Endothelial cell of umbilical vein (primary cell): ENCODE measurements around the gene KARS1. TPM values are rescaled to one million over a fixed set of nuclear protein-coding genes. Genes with fewer than 3 reads are reported as not detected.

Source experiments
- BruUV-seq: library from RNA; stranded (reverse); fragments of 400-500 nt; replicated peaks from 2 replicates; lab custom pipeline; 2021; lab: Mats Ljungman, UMichigan
- CTCF ChIA-PET: fragments of 300-600, 350-600 bp; sonication (Branson Sonifier 250); formaldehyde crosslinking; loops from one replicate; lab custom pipeline; 2021; ENCODE audit warnings: antibody characterized with exemption, inconsistent platforms; lab: Charles Lee
- POLR2A ChIA-PET: fragments of 300-600, 350-600 bp; sonication (Branson Sonifier 250); formaldehyde crosslinking; loops from one replicate; lab custom pipeline; 2021; ENCODE audit warnings: antibody characterized with exemption, inconsistent platforms; lab: Charles Lee
- DNase-seq: peaks from one replicate; pipeline ENCODE4 v3.0.0-alpha.2; 2011; ENCODE audit warnings: low read depth, low spot score
- FAIRE-seq: peaks from 2 replicates; lab custom pipeline; 2011; peaks lifted over from hg19 to GRCh38; lab: Jason Lieb, UNC
- H2AFZ ChIP-seq: 2 replicates; pipeline ENCODE4 v1.6.0; 2012; ENCODE audit warnings: low read depth, low read length, control low read depth, inconsistent platforms
- H3K27ac ChIP-seq: 2 replicates; pipeline ENCODE4 v1.5.1; 2011; ENCODE audit warnings: low read depth, mild to moderate bottlenecking, control low read depth, low read length, moderate library complexity; ENCODE audit not compliant: insufficient read depth
- H3K27me3 ChIP-seq, 2 experiments: 2 replicates each; pipeline versions ENCODE4 v1.6.0 to v1.6.1; 2011; ENCODE audit warnings: low read length in 2 of 2, mixed read lengths in 1 of 2; ENCODE audit not compliant: control insufficient read depth in 2 of 2, insufficient read depth in 2 of 2
- H3K36me3 ChIP-seq, 2 experiments: 2 replicates in 1 of 2; 3 replicates in 1 of 2; pipeline ENCODE4 v1.5.1; 2011; ENCODE audit warnings: low read length in 2 of 2, mild to moderate bottlenecking in 1 of 2, moderate library complexity in 1 of 2; ENCODE audit not compliant: control insufficient read depth in 2 of 2, insufficient read depth in 2 of 2; ENCODE audit errors: extremely low read depth in 1 of 2
- H3K4me1 ChIP-seq: 3 replicates; pipeline ENCODE4 v1.5.1; 2011; ENCODE audit warnings: mild to moderate bottlenecking, low read length; ENCODE audit not compliant: control insufficient read depth, insufficient read depth; ENCODE audit errors: extremely low read depth
- H3K4me2 ChIP-seq: 2 replicates; pipeline ENCODE4 v1.6.1; 2011; ENCODE audit warnings: low read length, control low read depth, mixed read lengths; ENCODE audit not compliant: insufficient read depth
- H3K4me3 ChIP-seq, 3 experiments: fragments of 200-600 bp in 1 of 3; sonication (generic), shearing (Covaris generic) in 1 of 3; replicated peaks in 1 of 3; 2 replicates each; pipeline ENCODE4 v1.5.1; 2011 to 2016; ENCODE audit warnings: control low read depth in 3 of 3, low read length in 3 of 3, mild to moderate bottlenecking in 2 of 3, inconsistent platforms in 1 of 3, low read depth in 1 of 3, moderate library complexity in 1 of 3; ENCODE audit not compliant: insufficient read depth in 1 of 3
- H3K79me2 ChIP-seq: 2 replicates; pipeline ENCODE4 v1.6.0; 2012; ENCODE audit warnings: low read length, inconsistent platforms; ENCODE audit not compliant: control insufficient read depth, insufficient read depth
- H3K9ac ChIP-seq: replicated peaks from 2 replicates; pipeline ENCODE3; 2011; ENCODE audit warnings: low read length, control low read depth; ENCODE audit not compliant: insufficient read depth; ENCODE audit errors: extremely low read depth
- H3K9me1 ChIP-seq: replicated peaks from 3 replicates; pipeline ENCODE4 v1.6.0; 2011; ENCODE audit warnings: mild to moderate bottlenecking, low read length; ENCODE audit not compliant: control insufficient read depth, insufficient read depth; ENCODE audit errors: extremely low read depth
- H3K9me3 ChIP-seq: replicated peaks from 2 replicates; pipeline ENCODE4 v1.5.1; 2012; ENCODE audit warnings: low read length, inconsistent platforms; ENCODE audit not compliant: control insufficient read depth, insufficient read depth
- H4K20me1 ChIP-seq: replicated peaks from 2 replicates; pipeline ENCODE3; 2011; ENCODE audit warnings: mild to moderate bottlenecking, low read length; ENCODE audit not compliant: control insufficient read depth, insufficient read depth; ENCODE audit errors: extremely low read depth
- EZH2 ChIP-seq: IDR thresholded peaks from 2 replicates; pipeline ENCODE4 v1.6.1; 2012; ENCODE audit warnings: borderline replicate concordance, low read depth, mild to moderate bottlenecking, moderate library complexity, low read length, inconsistent platforms; ENCODE audit not compliant: severe bottlenecking
- FOS ChIP-seq: IDR thresholded peaks from 2 replicates; pipeline ENCODE4 v1.6.1; 2011; ENCODE audit warnings: mild to moderate bottlenecking, low read length, moderate library complexity, borderline replicate concordance; ENCODE audit not compliant: insufficient read depth
- GATA2 ChIP-seq: IDR thresholded peaks from 2 replicates; pipeline ENCODE4 v1.7.0; 2011; ENCODE audit warnings: low read depth, mild to moderate bottlenecking, moderate library complexity, mixed read lengths, low read length; ENCODE audit not compliant: insufficient read length, insufficient read depth
- JUN ChIP-seq: IDR thresholded peaks from 2 replicates; pipeline ENCODE4 v1.6.1; 2011; ENCODE audit warnings: borderline replicate concordance, low read depth; ENCODE audit not compliant: insufficient read length, insufficient read depth
- MAX ChIP-seq: IDR thresholded peaks from 2 replicates; pipeline ENCODE4 v1.6.1; 2011; ENCODE audit not compliant: insufficient read depth, insufficient read length
- MYC ChIP-seq: IDR thresholded peaks from one replicate; pipeline ENCODE4 v1.6.1; 2011; ENCODE audit warnings: mild to moderate bottlenecking, low read depth, low read length
- POLR2A ChIP-seq: IDR thresholded peaks from 2 replicates; pipeline ENCODE4 v1.6.1; 2012; ENCODE audit warnings: low read depth, mild to moderate bottlenecking, control low read depth, low read length
- POLR2AphosphoS5 ChIP-seq: IDR thresholded peaks from 2 replicates; pipeline ENCODE4 v1.6.1; 2012; ENCODE audit warnings: low read depth, mild to moderate bottlenecking, control low read depth, low read length, moderate library complexity; ENCODE audit not compliant: insufficient read depth
- dilution Hi-C: fragments of 300-500 bp; cut with MboI; formaldehyde crosslinking; loops from one replicate; pipeline ENCODE4 v1.15.0; 2019; ENCODE audit warnings: low sequenced_read_pairs; ENCODE audit not compliant: extremely low pct_ligation_motif_present
- intact Hi-C: fragments of 100-400 bp; cut with micrococcal nuclease; formaldehyde crosslinking; loops from one replicate; pipeline ENCODE4 v1.10.0; 2022
- polyA plus RNA-seq, 4 experiments: library from polyadenylated mRNA; depleted of rRNA in 3 of 4; stranded (reverse) in 3 of 4; unstranded in 1 of 4; fragments of >200 nt; gene quantifications; 2 replicates each; pipeline versions ENCODE4 v1.2.1 to v1.2.3, GENCODE V29; 2011 to 2012; ENCODE audit warnings: missing spikeins in 1 of 4
- total RNA-seq: library from RNA; stranded (reverse); gene quantifications from 2 replicates; pipeline ENCODE4 v1.2.3, GENCODE V29; 2021

The KARS1 gene
- total and polyA plus RNA-seq, 2 donors (not counting 3 experiments of a cell fraction or from before 2014, with no cell fraction given) = 83.3 to 146 TPM

- Histone ChIP-seq H3K4me2 (no peak overlapping the region), H3K9ac (no peak overlapping the region), H3K4me1 (no peaks in the 10 kb centered on the region), H2AFZ (no peak overlapping the region), H3K79me2 (no peaks in the 10 kb centered on the region), H3K9me3 (no peaks in the 10 kb centered on the region), H4K20me1 (no peaks in the 10 kb centered on the region), H3K4me3 (no peak overlapping the region), H3K27me3 (no peaks in the 10 kb centered on the region), H3K9me1 (no peaks in the 10 kb centered on the region), H3K36me3 (peaks cover 7 to 15% of the 10 kb centered on the region in 2 experiments), H3K27ac (no peak overlapping the region)
- TF ChIP-seq POLR2AphosphoS5 (no peak), POLR2A (no peak), FOS (no peak), MAX (no peak), GATA2 (no peak), EZH2 (no peak), MYC (no peak), JUN (no peak)
- no peak for FAIRE-seq
- ChIA-PET CTCF (interaction anchor here (1.5 kb wide), 1 partner anchor 13 kb away, joined by 3 read pairs; the partner anchor contains the start of gene GABARAPL2), POLR2A (no interaction called here)
- dilution Hi-C loops = no loop called here
- intact Hi-C loops = no loop called here
- DNase-seq = no peak
- BruUV-seq = no TSS peak
Observed at GRCh38 chr16:75579281-75579834, 68.1 kb downstream of the KARS1 start.
